Neural cell (in vitro differentiated cells): Measurements from ENCODE around the gene ARL4C. TPM values are rescaled to one million over a fixed set of nuclear protein-coding genes. Genes with fewer than 3 reads are reported as not detected.

Experiments
- H2AFZ ChIP-seq: fragments of 200-600, 300-800 bp; sonication (generic), shearing (Covaris generic); 2 replicates; pipeline ENCODE4 v1.6.0; 2014; ENCODE audit warnings: low read depth, mild to moderate bottlenecking, antibody characterized with exemption, low read length, moderate library complexity
- H3F3A ChIP-seq: fragments of 200-600 bp; shearing (Covaris generic); 2 replicates; pipeline ENCODE4 v1.6.1; 2016; ENCODE audit warnings: mild to moderate bottlenecking, moderate library complexity, mixed read lengths, antibody characterized with exemption, low read length; ENCODE audit not compliant: insufficient read depth, poor library complexity, severe bottlenecking
- H3K27ac ChIP-seq: fragments of 200-600, 300-800 bp; sonication (generic), shearing (Covaris generic); 2 replicates; pipeline ENCODE4 v1.5.1; 2014; ENCODE audit warnings: mild to moderate bottlenecking, low read length, moderate library complexity
- H3K27me3 ChIP-seq: fragments of 300-800, 200-600 bp; sonication (generic), shearing (Covaris generic); 2 replicates; pipeline ENCODE4 v1.6.0; 2014; ENCODE audit warnings: mild to moderate bottlenecking, low read depth, low read length, moderate library complexity; ENCODE audit not compliant: insufficient read depth
- H3K36me3 ChIP-seq: fragments of 300-800, 200-600 bp; sonication (generic), shearing (Covaris generic); 2 replicates; pipeline ENCODE4 v1.5.1; 2014; ENCODE audit warnings: mild to moderate bottlenecking, antibody characterized with exemption, low read length, moderate library complexity; ENCODE audit not compliant: insufficient read depth
- H3K4me2 ChIP-seq: fragments of 300-800, 200-600 bp; sonication (generic), shearing (Covaris generic); 2 replicates; pipeline ENCODE4 v1.6.0; 2014; ENCODE audit warnings: mild to moderate bottlenecking, low read length
- H3K4me3 ChIP-seq: fragments of 300-800, 200-600 bp; sonication (generic), shearing (Covaris generic); 2 replicates; pipeline ENCODE4 v1.5.1; 2014; ENCODE audit warnings: mild to moderate bottlenecking, low read length, moderate library complexity
- H3K79me2 ChIP-seq: fragments of 200-600 bp; shearing (Covaris generic); replicated peaks from 2 replicates; pipeline ENCODE4 v1.6.0; 2014; ENCODE audit warnings: mild to moderate bottlenecking, low read length, moderate library complexity; ENCODE audit not compliant: insufficient read depth
- H3K9ac ChIP-seq: fragments of 300-800, 200-600 bp; sonication (generic), shearing (Covaris generic); 2 replicates; pipeline ENCODE4 v1.6.1; 2016; ENCODE audit warnings: mild to moderate bottlenecking, low read length, mixed read lengths
- H3K9me2 ChIP-seq: fragments of 200-600 bp; shearing (Covaris generic); 2 replicates; pipeline ENCODE4 v1.6.1; 2016; ENCODE audit warnings: mild to moderate bottlenecking, low read length, mixed read lengths; ENCODE audit not compliant: insufficient read depth
- H3K9me3 ChIP-seq: fragments of 200-600, 300-800 bp; sonication (generic), shearing (Covaris generic); 2 replicates; pipeline ENCODE4 v1.6.1; 2016; ENCODE audit warnings: mild to moderate bottlenecking, mixed run types, low read length, moderate library complexity, mixed read lengths
- H4K20me1 ChIP-seq: fragments of 200-600 bp; shearing (Covaris generic); 2 replicates; pipeline ENCODE4 v1.6.1; 2016; ENCODE audit warnings: mild to moderate bottlenecking, mixed run types; ENCODE audit not compliant: insufficient read depth
- EP300 ChIP-seq: fragments of 450-650 bp; conservative IDR thresholded peaks from 2 replicates; pipeline ENCODE4 v1.6.1; 2014; ENCODE audit warnings: antibody characterized with exemption, mild to moderate bottlenecking, moderate library complexity; ENCODE audit not compliant: poor library complexity, severe bottlenecking
- EZH2 ChIP-seq: fragments of 200-600, 300-800 bp; shearing (Covaris generic), sonication (generic); IDR thresholded peaks from 2 replicates; pipeline ENCODE4 v1.6.1; 2014; ENCODE audit warnings: antibody characterized with exemption, low read length, borderline replicate concordance, mild to moderate bottlenecking; ENCODE audit not compliant: insufficient read depth, poor library complexity, severe bottlenecking
- MXI1 ChIP-seq: fragments of 450-650 bp; conservative IDR thresholded peaks from 2 replicates; pipeline ENCODE4 v1.6.1; 2014; ENCODE audit warnings: antibody characterized with exemption, mild to moderate bottlenecking; ENCODE audit not compliant: poor library complexity, severe bottlenecking
- POLR2AphosphoS5 ChIP-seq: IDR thresholded peaks from 2 replicates; pipeline ENCODE4 v1.6.1; 2012
- RAD21 ChIP-seq: fragments of 450-650 bp; conservative IDR thresholded peaks from 2 replicates; pipeline ENCODE4 v1.6.1; 2014; ENCODE audit warnings: antibody characterized with exemption, mild to moderate bottlenecking, moderate library complexity
- SMC3 ChIP-seq: fragments of 450-650 bp; conservative IDR thresholded peaks from 2 replicates; pipeline ENCODE4 v1.6.1; 2014; ENCODE audit warnings: antibody characterized with exemption, mild to moderate bottlenecking, moderate library complexity; ENCODE audit not compliant: poor library complexity
- TAF1 ChIP-seq: IDR thresholded peaks from 2 replicates; pipeline ENCODE4 v1.6.1; 2012; ENCODE audit warnings: low read depth
- polyA plus RNA-seq: library from polyadenylated mRNA; depleted of rRNA; stranded (reverse); fragments of >200 nt; gene quantifications from 2 replicates; pipeline ENCODE4 v1.2.3, GENCODE V29; 2014
- TF ChIP-seq, protein P1 (sequence below): fragments of 450-650 bp; IDR thresholded peaks from 2 replicates; pipeline ENCODE4 v1.5.1; 2014; ENCODE audit warnings: antibody characterized with exemption, mild to moderate bottlenecking, moderate library complexity; ENCODE audit not compliant: poor library complexity, severe bottlenecking
- TF ChIP-seq, protein P2 (sequence below): IDR thresholded peaks from 2 replicates; pipeline ENCODE4 v1.6.1; 2012; ENCODE audit warnings: borderline replicate concordance

Gene ARL4C
- polyA plus RNA-seq, 1 donor from 2014 or later = 20.3 TPM

DNA sequence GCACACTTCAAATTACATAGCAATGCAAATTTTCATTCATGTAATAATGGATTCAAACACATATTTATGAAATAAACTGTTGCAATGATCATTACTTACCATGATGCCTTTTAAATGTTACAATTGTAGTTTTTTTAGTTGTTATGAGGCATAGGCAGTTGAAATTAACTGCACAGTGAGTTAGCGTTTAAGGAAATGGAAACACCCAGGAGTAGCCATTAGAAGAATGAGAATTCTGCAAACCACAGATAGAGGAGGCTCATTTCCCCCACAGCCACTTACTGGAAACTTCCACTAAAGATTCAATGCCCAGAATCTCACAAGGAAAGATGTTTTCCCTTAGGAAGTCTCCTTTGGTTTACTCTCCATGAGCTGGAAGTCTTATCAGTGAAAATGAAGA, 8.4 kb downstream of the ARL4C start:
- Histone ChIP-seq H3K4me3 (no peak overlapping the region), H3F3A (no peaks in the 10 kb centered on the region), H3K9me2 (no peaks in the 10 kb centered on the region), H4K20me1 (no peaks in the 10 kb centered on the region), H3K79me2 (peaks cover 27% of the 10 kb centered on the region), H3K27me3 (no peaks in the 10 kb centered on the region), H3K4me2 (no peak overlapping the region), H2AFZ (no peak overlapping the region), H3K9me3 (no peaks in the 10 kb centered on the region), H3K27ac (no peak overlapping the region), H3K36me3 (no peaks in the 10 kb centered on the region), H3K9ac (no peak overlapping the region)
- no peak for TF ChIP-seq SMC3
- TF ChIP-seq, protein P1, sequence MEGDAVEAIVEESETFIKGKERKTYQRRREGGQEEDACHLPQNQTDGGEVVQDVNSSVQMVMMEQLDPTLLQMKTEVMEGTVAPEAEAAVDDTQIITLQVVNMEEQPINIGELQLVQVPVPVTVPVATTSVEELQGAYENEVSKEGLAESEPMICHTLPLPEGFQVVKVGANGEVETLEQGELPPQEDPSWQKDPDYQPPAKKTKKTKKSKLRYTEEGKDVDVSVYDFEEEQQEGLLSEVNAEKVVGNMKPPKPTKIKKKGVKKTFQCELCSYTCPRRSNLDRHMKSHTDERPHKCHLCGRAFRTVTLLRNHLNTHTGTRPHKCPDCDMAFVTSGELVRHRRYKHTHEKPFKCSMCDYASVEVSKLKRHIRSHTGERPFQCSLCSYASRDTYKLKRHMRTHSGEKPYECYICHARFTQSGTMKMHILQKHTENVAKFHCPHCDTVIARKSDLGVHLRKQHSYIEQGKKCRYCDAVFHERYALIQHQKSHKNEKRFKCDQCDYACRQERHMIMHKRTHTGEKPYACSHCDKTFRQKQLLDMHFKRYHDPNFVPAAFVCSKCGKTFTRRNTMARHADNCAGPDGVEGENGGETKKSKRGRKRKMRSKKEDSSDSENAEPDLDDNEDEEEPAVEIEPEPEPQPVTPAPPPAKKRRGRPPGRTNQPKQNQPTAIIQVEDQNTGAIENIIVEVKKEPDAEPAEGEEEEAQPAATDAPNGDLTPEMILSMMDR = no peak
- no peak for TF ChIP-seq EP300
- no peak for TF ChIP-seq MXI1
- no peak for TF ChIP-seq POLR2AphosphoS5
- no peak for TF ChIP-seq RAD21
- no peak for TF ChIP-seq EZH2
- TF ChIP-seq, protein P2, sequence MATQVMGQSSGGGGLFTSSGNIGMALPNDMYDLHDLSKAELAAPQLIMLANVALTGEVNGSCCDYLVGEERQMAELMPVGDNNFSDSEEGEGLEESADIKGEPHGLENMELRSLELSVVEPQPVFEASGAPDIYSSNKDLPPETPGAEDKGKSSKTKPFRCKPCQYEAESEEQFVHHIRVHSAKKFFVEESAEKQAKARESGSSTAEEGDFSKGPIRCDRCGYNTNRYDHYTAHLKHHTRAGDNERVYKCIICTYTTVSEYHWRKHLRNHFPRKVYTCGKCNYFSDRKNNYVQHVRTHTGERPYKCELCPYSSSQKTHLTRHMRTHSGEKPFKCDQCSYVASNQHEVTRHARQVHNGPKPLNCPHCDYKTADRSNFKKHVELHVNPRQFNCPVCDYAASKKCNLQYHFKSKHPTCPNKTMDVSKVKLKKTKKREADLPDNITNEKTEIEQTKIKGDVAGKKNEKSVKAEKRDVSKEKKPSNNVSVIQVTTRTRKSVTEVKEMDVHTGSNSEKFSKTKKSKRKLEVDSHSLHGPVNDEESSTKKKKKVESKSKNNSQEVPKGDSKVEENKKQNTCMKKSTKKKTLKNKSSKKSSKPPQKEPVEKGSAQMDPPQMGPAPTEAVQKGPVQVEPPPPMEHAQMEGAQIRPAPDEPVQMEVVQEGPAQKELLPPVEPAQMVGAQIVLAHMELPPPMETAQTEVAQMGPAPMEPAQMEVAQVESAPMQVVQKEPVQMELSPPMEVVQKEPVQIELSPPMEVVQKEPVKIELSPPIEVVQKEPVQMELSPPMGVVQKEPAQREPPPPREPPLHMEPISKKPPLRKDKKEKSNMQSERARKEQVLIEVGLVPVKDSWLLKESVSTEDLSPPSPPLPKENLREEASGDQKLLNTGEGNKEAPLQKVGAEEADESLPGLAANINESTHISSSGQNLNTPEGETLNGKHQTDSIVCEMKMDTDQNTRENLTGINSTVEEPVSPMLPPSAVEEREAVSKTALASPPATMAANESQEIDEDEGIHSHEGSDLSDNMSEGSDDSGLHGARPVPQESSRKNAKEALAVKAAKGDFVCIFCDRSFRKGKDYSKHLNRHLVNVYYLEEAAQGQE = no peak
- no peak for TF ChIP-seq TAF1

DNA sequence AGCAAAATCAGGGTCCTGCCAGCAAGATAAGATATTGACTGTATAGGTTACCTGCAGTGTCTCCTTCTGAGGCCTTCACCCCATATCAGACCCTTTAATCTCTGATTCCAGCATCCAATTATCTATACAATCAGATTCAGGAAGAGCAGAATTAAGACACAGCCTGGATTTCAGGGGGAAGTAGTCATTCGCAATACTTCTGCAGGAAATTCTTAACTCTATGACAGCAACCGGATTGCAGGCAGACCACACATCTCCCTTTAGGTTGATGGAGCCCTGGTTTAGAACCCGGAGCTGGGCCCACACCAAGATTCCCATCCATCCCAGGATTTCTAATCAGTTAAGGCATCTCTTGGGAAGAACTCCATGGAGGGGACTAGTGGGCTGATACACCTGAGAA, 9.5 kb downstream of the ARL4C start:
- Histone ChIP-seq H3F3A (no peaks in the 10 kb centered on the region), H3K4me3 (no peak overlapping the region), H3K9ac (no peak overlapping the region), H2AFZ (no peak overlapping the region), H3K4me2 (no peak overlapping the region), H3K27me3 (no peaks in the 10 kb centered on the region), H3K79me2 (peaks cover 16% of the 10 kb centered on the region), H4K20me1 (no peaks in the 10 kb centered on the region), H3K9me3 (no peaks in the 10 kb centered on the region), H3K9me2 (no peaks in the 10 kb centered on the region), H3K36me3 (no peaks in the 10 kb centered on the region), H3K27ac (no peak overlapping the region)
- TF ChIP-seq, protein P1 = no peak
- no peak for TF ChIP-seq EP300
- no peak for TF ChIP-seq RAD21
- TF ChIP-seq MXI1 = no peak
- TF ChIP-seq TAF1 = no peak
- TF ChIP-seq, protein P2 = no peak
- TF ChIP-seq SMC3 = no peak
- TF ChIP-seq POLR2AphosphoS5 = no peak
- no peak for TF ChIP-seq EZH2
